ENCODE results near the gene GALK1. TPM values are rescaled to one million over a fixed set of nuclear protein-coding genes. Genes with fewer than 3 reads are reported as not detected.
"Not testable (repeated sequence)": the region's sequence is repeated elsewhere in the genome, so short reads cannot be mapped to it uniquely, and the experiment has no call there.

Gene GALK1
- total RNA-seq, 2 donors from 2014 or later = 43.4 to 51.4 TPM

DNA sequence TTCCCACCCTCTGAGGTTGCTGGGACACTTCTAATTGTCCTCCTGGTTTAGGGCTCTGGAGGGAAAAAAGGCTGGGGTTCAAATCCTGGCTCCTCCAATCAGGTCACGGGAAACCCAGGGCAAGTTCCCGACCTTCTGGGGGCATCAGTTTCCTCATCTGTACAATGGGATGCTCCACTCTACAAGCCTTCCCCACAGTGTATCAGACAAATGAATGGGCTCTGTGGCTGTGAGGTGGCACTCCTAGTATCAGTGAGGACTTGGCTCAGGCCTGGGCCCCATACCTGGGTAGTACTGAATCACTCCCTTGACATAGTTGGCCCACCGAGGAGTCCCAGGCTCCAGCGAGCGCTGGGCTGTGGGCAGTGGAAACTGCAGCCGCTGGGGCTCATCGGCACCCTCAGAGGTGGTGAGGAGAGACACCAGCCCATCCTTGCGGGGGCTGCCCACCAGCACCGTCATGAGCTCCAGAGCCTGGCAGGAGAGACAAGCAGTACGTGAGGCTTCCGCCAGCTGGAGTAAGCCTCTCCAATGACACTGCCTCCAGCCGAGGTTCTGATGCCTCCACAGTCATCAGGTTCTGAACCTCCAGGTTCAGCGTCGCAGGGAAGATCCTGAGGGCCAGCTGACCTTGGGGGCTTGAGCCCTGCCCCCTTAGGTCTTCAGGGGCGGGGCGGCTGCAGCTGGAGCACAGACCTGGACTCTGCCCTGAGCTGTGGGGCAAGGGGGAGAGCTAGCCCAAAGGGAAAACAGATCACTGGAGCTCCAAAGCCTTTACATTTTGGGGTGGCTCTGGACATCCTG is 1.2 kb downstream of the GALK1 start:
- H3K27me3 Mint-ChIP-seq = no peaks in the 10 kb centered on the region
- peak overlapping the region; percentile 76 for H3K27ac Mint-ChIP-seq
- H3K4me1 Mint-ChIP-seq = no peaks in the 10 kb centered on the region
- no peaks in the 10 kb centered on the region for H3K9me3 Mint-ChIP-seq
- no peak for ATAC-seq (replicated peaks)
- H3K36me3 Mint-ChIP-seq (ENCODE audit: low read depth) = peaks cover 8% of the 10 kb centered on the region
- H3K4me3 Mint-ChIP-seq = peak overlapping the region; percentile 80

DNA sequence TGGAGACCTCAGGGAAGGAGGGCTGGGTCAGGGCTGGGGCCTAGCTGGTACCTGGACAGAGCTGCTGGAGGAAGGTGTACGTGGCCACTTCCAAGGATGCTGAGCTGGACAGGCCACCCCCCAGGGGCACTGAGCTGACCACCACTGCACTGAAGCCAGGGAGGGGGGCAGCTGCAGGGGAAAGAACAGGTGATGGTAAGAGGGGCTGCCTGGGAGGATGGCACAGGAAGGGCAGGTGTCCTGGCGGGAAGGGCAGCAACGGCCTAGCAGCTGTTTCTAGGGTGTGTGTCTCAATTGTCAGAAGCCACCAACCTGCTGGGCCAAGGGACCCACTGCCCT is 1.8 kb downstream of the GALK1 start:
- Mint-ChIP-seq H3K9me3 (no peaks in the 10 kb centered on the region), H3K4me3 (peak overlapping the region; percentile 80), H3K4me1 (no peaks in the 10 kb centered on the region), H3K27me3 (no peaks in the 10 kb centered on the region), H3K36me3 (ENCODE audit: low read depth) (peaks cover 8% of the 10 kb centered on the region), H3K27ac (peak overlapping the region; percentile 54)
- ATAC-seq (replicated peaks) = no peak

DNA sequence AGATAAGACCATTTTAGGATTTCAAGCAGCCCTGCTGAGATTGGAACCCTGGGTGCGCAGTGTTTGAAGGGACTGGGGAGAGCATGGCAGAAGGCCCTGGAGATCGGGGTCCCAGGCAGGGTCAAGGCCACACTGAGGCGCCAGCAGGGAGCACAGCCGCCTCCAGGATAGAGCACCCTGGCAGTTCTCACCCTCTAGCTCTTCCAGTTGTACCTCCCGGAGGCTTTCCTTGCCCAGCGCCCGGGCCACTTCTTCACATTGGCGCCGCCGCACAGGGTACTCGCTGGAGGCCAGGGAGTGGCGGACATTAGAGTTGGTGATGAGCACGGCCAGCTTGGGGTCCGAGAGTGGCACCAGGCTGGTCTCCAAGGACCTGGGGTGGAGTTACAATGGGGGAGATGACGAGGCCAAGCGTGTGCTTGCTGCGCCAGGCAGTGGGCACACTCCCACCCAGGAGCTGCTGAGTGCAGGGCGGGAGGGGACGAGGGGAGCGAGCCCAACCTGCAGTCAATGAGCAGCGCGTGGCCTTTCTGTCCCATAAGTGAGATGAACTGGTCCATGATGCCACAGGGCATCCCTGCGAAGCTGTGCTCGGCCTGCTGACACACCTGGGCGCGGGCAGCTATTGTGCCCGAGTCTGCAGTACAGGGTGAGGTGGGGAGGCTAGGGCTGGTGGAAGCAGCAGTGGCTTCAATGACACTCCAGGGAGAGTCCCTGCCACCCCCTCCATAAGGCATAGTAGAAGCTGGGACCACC is 2.3 kb downstream of the GALK1 start:
- Mint-ChIP-seq H3K9me3 (no peaks in the 10 kb centered on the region), H3K4me1 (no peaks in the 10 kb centered on the region), H3K36me3 (ENCODE audit: low read depth) (peaks cover 8% of the 10 kb centered on the region), H3K4me3 (peak overlapping the region; percentile 80), H3K27ac (peak overlapping the region; percentile 54), H3K27me3 (no peaks in the 10 kb centered on the region)
- no peak for ATAC-seq (replicated peaks)

DNA sequence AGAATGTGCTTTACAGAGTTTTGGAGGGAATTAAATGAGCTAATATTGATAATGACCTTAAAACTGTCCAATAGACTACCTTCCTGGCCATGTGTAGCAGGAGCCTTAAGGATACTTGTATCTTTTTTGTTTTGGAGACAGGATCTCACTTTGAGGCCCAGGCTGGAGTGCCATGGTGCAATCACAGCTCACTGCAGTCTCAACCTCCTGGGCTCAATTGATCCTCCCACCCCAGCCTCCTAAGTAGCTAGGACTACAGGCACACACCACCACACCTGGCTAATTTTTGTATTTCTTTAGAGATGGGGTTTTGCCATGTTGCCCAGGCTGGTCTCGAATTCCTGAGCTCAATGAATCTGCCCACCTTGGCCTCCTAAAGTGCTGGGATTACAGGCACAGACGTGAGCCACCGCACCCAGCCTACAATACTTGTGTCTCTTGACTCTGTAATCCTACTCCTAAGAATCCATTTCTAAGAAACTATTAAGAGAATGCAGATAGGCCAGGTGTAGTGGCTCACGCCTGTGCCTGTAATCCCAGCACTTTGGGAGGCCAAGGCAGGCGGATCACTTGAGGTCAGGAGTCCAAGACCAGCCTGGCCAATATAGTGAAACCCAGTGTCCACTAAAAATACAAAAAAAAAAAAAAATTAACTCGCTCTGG is 4.9 kb downstream of the GALK1 start:
- ATAC-seq (replicated peaks); H3K27me3 Mint-ChIP-seq; H3K4me1 Mint-ChIP-seq; H3K36me3 Mint-ChIP-seq (ENCODE audit: low read depth); H3K4me3 Mint-ChIP-seq; H3K9me3 Mint-ChIP-seq; H3K27ac Mint-ChIP-seq: not testable (repeated sequence)

DNA sequence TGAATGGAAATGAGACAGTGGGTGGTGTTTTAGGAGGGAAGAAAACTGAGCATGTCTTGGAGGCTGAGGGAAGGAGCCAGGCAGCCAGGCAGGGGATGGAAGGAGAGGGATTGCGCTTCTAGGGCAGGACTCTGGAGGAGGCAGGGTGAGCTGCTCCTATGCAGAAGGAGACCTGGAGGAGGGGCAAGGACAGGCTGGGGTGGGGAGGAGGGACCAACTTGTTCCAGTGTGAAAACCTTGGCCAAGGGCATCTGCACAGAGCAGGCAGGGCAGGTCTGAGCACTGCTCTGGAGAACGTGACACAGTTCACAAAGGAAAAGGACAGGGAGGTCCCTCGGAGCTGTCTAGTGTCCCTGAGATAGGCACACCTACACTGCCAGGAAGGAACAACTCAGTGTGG is 5.5 kb downstream of the GALK1 start:
- ATAC-seq (replicated peaks) = no peak
- no peak overlapping the region for H3K4me3 Mint-ChIP-seq
- H3K27ac Mint-ChIP-seq = no peak overlapping the region
- peaks cover 5% of the 10 kb centered on the region for H3K4me1 Mint-ChIP-seq
- H3K9me3 Mint-ChIP-seq = no peaks in the 10 kb centered on the region
- H3K27me3 Mint-ChIP-seq = no peaks in the 10 kb centered on the region
- peaks cover 8% of the 10 kb centered on the region for H3K36me3 Mint-ChIP-seq (ENCODE audit: low read depth)

DNA sequence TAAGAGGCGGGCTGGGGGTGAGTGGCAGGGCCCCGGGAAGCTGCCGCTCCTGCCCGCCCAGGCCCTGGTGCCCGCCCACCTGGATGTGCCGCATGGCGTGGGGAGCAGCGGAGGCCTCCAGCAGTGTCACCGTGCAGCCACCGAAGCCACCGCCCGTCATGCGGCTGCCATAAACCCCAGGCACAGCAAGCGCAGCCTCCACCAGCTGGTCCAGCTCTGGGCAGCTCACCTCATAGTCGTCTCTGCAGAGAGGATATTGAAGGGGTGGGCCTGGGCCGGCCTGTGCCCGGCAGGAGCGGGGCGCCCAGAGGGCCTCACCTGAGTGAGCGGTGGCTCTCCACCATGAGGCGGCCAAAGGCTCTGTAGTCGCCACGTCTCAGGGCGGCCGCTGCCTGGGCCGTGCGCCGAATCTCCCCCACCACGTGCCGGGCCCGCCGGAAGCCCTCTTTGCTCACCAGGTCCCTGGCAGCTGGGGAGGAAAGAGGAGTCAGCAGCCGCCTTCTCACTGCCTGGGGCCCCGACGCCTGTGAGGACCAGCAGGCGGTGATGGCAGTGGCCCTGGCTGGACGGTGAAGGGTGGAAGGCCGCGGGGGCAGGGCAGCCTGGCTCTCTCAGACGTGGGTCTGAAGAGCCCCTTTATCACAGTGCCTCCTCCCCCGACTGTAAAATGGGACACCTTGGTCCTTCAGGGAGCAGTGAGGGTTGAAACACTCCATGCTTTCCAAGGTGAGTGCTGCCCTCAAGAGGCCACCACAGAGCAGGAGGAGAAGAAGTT is 6.7 kb downstream of the GALK1 start:
- Mint-ChIP-seq H3K4me3 (no peak overlapping the region), H3K9me3 (no peaks in the 10 kb centered on the region), H3K27me3 (no peaks in the 10 kb centered on the region), H3K36me3 (ENCODE audit: low read depth) (peaks cover 8% of the 10 kb centered on the region), H3K4me1 (peaks cover 5% of the 10 kb centered on the region), H3K27ac (no peak overlapping the region)
- no peak for ATAC-seq (replicated peaks)

DNA sequence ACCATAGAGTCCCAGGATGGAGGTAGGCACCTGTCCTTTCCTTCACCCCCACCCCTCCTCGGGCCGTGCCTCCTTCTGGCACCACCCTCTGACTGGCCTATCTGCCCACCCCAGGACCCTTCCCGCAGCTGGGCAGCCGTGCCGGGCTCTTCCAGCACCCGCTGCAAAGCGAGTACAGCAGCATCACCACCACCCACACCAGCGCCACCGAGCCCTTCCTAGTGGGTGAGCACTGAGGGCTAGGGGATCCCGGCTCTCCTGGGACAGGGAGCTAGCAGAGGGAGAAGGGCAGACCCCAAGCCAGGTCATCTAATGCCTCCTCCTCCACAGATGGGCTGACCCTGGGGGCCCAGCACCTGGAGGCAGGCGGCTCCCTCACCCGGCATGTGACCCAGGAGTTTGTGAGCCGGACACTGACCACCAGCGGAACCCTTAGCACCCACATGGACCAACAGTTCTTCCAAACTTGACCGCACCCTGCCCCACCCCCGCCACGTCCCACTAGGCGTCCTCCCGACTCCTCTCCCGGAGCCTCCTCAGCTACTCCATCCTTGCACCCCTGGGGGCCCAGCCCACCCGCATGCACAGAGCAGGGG is 7.8 kb downstream of the GALK1 start:
- no peak for ATAC-seq (replicated peaks)
- Mint-ChIP-seq H3K4me1 (peaks cover 5% of the 10 kb centered on the region), H3K4me3 (no peak overlapping the region), H3K27me3 (no peaks in the 10 kb centered on the region), H3K36me3 (ENCODE audit: low read depth) (peaks cover 2% of the 10 kb centered on the region), H3K9me3 (no peaks in the 10 kb centered on the region), H3K27ac (no peak overlapping the region)

DNA sequence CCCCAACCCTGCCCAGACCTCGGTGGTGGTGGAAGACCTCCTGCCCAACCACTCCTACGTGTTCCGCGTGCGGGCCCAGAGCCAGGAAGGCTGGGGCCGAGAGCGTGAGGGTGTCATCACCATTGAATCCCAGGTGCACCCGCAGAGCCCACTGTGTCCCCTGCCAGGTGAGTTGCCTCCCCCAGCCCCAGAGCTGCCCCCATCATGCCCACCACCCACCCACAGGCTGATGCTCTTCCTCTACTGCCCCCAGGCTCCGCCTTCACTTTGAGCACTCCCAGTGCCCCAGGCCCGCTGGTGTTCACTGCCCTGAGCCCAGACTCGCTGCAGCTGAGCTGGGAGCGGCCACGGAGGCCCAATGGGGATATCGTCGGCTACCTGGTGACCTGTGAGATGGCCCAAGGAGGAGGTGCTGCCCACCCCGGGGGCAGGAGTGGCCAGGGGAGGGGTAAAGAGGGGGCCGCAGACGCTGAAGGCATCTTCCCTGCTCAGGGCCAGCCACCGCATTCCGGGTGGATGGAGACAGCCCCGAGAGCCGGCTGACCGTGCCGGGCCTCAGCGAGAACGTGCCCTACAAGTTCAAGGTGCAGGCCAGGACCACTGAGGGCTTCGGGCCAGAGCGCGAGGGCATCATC is 8.4 kb downstream of the GALK1 start:
- no peak for ATAC-seq (replicated peaks)
- no peak overlapping the region for H3K27ac Mint-ChIP-seq
- H3K27me3 Mint-ChIP-seq = no peaks in the 10 kb centered on the region
- H3K4me3 Mint-ChIP-seq = no peak overlapping the region
- H3K4me1 Mint-ChIP-seq = peaks cover 5% of the 10 kb centered on the region
- H3K36me3 Mint-ChIP-seq (ENCODE audit: low read depth) = no peaks in the 10 kb centered on the region
- no peaks in the 10 kb centered on the region for H3K9me3 Mint-ChIP-seq

DNA sequence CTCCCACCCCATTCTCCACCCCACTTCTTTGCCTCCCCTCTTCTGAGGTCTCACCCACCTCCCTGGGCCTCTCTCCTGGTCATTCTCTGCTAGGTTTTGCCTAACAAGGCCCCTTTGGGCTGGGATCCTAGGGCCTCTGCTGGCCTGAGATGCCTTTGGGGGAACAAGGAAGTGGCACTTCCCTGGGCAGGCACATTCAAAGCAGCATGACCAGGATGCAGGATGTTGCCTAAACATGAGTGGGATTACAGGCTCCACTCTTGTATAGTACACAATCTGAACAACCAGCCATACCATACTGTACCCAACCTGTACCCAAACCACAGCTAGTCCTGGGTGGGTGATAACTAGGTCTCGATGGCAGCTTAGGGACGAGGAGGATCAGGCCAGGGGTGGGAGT is 9.0 kb downstream of the GALK1 start:
- Mint-ChIP-seq H3K9me3 (no peaks in the 10 kb centered on the region), H3K27me3 (no peaks in the 10 kb centered on the region), H3K4me1 (peaks cover 5% of the 10 kb centered on the region), H3K27ac (no peak overlapping the region), H3K36me3 (ENCODE audit: low read depth) (no peaks in the 10 kb centered on the region), H3K4me3 (no peak overlapping the region)
- no peak for ATAC-seq (replicated peaks)

DNA sequence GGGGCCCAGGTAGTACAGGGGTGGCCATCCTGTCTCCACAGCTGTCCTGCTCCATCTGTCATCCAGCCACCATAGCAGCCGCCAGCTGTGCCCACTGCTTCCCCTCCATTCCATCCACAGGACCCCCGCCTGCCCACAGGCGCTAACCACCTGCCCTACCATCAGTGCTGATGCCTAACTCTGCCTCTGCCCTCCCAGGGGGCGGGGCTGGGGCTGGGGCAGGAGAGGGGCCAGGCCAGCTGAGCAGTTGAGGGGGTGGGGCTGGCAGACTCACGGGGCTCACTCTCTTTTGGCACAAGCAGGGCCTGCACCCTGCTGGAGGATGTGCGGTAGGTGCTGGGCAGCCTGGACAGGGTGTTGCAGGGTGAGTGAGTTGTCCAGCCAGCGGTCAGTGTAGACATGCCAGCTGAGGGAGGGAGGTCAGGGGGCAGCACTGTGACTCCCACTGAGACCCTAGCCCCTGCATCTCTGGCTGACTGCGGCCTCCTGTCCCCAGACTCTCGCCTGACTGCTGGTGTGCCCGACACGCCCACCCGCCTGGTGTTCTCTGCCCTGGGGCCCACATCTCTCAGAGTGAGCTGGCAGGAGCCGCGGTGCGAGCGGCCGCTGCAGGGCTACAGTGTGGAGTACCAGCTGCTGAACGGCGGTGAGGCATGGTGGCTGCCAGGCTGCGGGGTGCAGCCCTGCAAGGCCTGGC is 9.6 kb downstream of the GALK1 start:
- ATAC-seq (replicated peaks) = no peak
- Mint-ChIP-seq H3K27me3 (no peaks in the 10 kb centered on the region), H3K4me3 (peak overlapping the region; percentile 65), H3K9me3 (no peaks in the 10 kb centered on the region), H3K27ac (peak overlapping the region; percentile 51), H3K36me3 (ENCODE audit: low read depth) (no peaks in the 10 kb centered on the region), H3K4me1 (peaks cover 5% of the 10 kb centered on the region)

DNA sequence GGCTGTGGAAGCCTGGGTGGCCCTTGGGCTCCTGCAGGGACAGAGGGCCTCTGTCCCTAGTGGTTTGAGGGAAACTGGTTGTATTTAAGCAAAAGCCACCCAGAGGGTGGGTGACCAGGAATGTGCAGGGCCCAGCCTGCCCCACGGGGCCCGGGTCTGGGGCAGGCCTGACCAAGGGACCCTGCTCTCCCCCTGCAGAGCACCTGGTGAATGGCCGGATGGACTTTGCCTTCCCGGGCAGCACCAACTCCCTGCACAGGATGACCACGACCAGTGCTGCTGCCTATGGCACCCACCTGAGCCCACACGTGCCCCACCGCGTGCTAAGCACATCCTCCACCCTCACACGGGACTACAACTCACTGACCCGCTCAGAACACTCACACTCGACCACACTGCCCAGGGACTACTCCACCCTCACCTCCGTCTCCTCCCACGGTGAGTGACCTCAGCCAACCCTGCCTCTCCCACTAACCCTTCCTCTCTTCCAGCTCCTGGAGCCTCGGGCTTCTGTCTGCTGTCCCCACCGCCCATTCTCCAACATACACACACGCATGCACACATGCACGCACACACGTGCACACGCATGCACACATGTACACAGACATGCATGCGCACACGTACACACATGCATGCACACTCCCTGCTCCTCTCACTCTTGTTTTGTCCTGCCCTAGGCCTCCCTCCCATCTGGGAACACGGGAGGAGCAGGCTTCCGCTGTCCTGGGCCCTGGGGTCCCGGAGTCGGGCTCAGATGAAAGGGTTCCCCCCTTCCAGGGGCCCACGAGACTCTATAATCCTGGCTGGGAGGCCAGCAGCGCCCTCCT is 10.4 kb downstream of the GALK1 start:
- Mint-ChIP-seq H3K27ac (peak overlapping the region; percentile 51), H3K27me3 (no peaks in the 10 kb centered on the region)

DNA sequence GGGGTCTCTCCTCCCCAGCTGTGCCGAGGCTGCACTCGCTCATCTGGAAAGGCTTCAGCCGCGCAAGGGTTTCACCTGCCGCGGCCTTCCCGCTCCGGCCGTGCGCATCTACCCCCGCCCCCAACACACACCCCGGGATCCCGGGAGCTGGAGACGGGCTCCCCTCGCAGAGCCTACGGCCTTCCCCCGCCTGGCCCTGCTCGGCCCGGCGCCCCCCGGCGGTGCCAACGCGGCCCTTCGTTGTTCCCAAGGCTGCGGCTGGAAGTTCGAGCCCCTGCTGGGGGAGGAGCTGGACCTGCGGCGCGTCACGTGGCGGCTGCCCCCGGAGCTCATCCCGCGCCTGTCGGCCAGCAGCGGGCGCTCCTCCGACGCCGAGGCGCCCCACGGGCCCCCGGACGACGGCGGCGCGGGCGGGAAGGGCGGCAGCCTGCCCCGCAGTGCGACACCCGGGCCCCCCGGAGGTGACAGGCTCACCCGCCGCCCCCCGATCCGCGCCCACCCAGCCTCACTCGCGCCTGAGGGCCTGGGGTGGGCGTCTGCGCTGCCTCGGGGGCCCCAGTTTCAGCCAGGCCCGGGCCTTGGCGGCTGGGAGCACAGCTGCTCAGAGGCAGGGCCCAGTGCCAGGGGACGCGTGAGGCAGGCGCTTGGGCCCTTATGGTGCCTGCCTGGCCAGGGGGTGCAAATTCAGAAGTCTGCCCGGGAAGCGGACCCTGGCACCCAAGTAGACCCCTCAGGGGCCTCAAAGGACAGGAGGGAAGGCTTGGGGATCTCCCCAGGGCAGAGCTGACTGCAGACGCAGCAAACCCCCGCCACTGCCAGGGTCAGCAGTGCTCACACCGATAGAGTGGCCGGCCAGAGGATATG is 11.2 kb downstream of the GALK1 start:
- ATAC-seq (replicated peaks) = peak; percentile 84
- H3K4me1 Mint-ChIP-seq = peaks cover 5% of the 10 kb centered on the region

More for the DNA sequence above, 10.4 kb downstream of the GALK1 start:
- ATAC-seq (replicated peaks) = no peak
- H3K36me3 Mint-ChIP-seq (ENCODE audit: low read depth) = no peaks in the 10 kb centered on the region
- H3K4me3 Mint-ChIP-seq = peak overlapping the region; percentile 65
- H3K4me1 Mint-ChIP-seq = peaks cover 5% of the 10 kb centered on the region
- no peaks in the 10 kb centered on the region for H3K9me3 Mint-ChIP-seq

More for the DNA sequence above, 11.2 kb downstream of the GALK1 start:
- no peak overlapping the region for H3K27ac Mint-ChIP-seq
- H3K9me3 Mint-ChIP-seq = no peaks in the 10 kb centered on the region
- no peaks in the 10 kb centered on the region for H3K27me3 Mint-ChIP-seq
- H3K4me3 Mint-ChIP-seq = peak overlapping the region; percentile 76
- H3K36me3 Mint-ChIP-seq (ENCODE audit: low read depth) = no peaks in the 10 kb centered on the region
